ENCODE results near the gene PRELID2.
"Not testable (repeated sequence)": the region's sequence is repeated elsewhere in the genome, so short reads cannot be mapped to it uniquely, and the experiment has no call there.

PRELID2 gene

DNA sequence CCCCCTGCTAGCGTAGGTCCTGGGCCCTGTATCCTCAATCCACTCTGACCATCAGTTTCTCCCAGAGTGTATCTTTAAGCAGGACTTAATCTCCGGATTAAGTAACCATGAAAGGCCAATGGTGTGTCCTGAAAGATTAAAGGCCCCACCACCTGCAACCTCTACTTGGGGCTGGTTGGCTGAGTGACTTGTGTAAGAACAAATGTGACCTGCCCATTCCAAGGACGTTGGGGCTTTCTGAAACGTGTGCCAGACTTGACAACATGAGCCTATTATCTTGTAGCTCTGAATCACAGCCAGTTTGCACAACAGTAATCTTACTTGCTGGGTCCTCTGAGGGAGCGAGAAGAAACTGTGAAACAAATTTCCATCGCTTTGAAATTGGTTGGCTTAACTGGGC is 3.1 kb upstream of the PRELID2 start:
- DNase-seq = no peak

GRCh38 chr5:145836241-145836640 is 1.1 kb upstream of the PRELID2 start:
- DNase-seq = not testable (repeated sequence)

DNA sequence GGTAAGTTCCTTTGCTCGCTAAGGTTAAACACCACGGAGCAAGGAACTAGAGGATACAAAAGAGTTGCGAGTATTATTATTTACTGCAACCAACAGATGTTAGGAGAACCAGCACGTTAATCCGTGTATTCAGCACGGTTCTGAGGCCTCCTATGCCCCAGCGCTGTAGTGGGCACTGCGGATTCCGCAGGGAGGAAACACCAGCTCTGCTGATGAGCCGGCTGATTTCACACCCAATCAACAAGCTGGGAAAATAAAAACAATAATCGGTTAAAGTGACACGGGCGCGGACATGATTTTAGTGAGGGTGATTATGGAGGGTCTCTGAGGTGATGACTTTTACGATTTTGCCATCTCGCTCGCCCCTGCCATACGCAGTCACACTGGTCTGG is 702 bp upstream of the PRELID2 start:
- DNase-seq = no peak

GRCh38 chr5:145834554-145834916 is 607 bp downstream of the PRELID2 start:
- DNase-seq = no peak

DNA sequence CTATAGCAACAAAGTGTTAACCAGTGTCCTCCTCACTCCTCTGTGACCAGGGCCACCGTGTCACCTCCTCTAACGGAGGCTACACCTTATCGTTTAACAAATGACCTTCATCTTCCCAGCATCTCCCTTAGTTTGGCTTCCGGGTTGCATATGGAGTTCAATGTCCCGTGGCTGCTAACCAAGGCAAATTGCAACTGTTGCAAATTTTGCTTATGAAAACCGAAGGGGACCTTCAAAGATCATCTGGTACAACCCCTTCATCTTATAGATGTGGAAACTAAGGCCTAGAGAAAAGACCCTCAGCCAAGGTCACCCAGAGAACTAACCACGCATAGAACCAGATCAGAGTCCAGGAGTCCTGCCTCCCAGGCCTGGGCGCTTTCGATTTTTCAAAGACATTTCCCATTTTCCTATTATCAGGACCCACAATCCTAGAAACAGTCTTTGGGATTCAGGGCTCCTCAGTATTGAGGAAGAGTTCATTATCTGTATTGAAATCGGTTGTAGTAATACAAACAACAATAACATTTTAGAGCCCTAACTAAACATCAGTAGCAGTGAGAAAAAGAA is 1.4 kb downstream of the PRELID2 start:
- DNase-seq = no peak

- DNase-seq = no peak
These were observed 4.5 kb downstream of the PRELID2 start for GRCh38 chr5:145830594-145830993.

- no peak for DNase-seq
These were observed 5.3 kb downstream of the PRELID2 start for GRCh38 chr5:145829708-145830361.

DNA sequence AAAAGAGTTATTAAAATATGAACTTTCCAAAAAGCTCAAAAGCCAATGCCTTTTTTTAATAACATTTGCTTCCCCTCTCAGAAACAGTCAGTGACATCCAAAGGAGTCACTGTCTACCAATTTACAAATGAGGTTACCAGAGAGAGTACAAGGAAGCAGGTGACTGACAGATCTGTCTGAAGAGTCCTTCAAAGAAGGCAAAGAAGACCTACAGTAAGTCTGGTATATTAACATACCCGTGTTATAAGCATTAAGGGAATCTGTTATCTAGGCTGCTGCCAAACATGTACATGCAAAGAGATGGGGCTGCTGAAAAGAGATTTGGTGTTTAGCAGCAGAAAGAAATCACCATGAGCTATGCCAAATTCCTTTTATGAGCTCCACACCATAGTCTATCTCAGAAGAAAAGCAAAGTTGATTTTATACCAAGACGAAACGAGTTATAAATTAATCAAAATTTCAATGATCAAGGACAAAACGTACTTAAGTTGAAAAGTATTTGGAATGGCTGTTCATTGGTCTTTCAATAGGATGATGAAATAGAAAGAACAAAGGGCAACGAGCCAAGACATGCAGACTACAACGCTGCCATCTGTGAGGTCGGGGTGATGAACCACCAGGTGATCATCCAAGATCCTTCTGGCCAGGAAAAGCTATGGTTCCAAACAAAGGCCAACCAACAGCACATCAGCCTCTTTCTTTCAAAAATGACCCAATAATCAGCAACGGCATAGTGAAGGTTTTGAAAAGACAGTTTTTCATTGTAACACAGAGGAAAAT is 8.1 kb downstream of the PRELID2 start:
- no peak for DNase-seq

DNA sequence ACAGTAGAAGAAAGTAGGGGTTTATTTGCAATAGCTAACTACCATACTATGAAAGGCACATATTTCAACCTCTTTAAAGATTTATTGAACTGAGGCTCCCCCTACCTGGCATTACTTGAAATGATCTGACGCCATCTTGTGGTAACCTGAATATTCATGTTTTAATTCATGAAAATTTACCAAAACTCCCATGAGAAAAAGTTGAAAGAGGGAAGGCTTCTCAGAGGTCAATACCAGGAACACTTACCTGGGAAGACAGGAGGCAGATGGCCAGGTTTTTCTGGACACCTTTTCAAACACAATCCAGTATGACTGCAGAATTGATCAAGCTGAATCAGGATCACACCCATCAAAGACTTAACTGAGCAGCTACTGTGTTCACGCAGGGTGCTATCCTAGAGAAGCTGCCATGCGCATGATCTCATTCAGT is 9.4 kb downstream of the PRELID2 start:
- peak; percentile 15 for DNase-seq

DNA sequence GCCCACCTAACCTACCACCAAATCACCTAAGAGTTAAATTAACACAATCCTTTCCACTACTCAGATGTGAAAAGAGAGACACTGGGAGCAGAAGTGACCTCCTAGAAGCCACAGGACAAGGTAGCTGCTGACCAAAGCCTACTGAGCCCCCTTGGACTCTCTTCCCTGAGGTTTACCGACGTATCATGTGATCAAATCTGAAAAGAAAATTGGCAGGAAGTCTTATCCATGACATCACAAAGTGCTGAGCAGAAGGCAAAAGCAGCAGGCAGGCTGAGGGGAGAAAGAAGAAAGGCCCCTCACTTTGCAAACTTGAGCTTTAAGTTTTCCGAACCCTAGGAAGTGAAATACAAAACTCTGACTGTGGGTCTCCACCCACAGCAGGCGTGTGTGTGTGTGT is 11.1 kb downstream of the PRELID2 start:
- DNase-seq = no peak

- DNase-seq = no peak
These were observed 16.5 kb downstream of the PRELID2 start for GRCh38 chr5:145818604-145819003.

DNA sequence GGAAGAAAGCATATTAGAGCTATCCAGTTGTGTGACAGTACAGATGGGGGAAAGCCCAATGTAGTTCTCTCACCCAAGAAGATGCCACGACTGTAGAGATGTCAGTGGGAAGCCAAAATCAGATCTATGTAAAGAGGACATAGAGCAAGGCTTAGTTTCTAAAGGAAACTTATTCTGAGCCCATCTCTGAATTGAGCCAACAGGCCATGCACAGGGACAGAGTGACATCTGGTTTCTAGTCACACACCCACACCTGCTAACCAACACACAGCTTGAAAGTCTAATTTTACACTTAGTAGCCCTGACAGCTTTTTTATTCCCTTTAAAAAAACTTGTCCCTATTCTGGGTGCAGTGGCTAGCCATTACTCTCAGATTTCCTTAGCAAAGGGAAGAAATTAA is 22.3 kb downstream of the PRELID2 start:
- no peak for DNase-seq

DNA sequence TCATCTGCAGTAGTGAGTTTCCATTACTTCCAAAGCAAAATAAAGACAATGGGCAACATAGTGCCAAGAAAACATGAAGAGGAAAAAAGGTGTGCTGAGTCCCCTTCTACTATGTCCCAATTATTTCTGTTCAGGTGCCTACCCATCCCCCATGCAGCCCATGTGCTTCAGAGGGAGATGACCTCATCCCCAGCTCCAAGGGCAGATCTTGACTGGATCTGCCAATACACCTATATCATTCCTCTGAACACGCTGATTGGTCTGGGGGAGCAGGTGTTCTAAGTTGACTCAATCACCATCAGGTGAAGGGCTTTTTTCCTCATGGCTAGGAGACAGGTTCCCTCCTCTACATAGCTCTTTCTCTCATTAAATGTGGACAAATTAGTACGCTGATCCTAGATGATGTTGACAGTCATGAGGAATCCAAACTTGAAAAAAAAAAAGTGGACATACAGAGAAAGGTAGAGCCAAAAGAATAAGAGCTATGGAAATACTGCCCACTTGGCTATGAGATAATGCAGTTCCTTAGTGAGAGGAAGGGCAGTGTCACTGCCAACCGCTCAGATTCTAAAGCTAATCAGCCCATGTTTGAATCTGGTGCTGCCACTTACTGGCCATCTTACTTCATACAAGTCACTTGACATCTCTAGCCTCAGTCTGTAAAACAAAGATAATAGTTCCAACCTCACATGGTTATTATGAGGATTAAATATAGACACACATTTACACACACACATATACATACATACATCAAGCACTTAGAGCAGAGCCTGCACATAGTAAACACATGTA is 23.1 kb downstream of the PRELID2 start:
- DNase-seq = no peak

- no peak for DNase-seq
These were observed 28.2 kb downstream of the PRELID2 start for GRCh38 chr5:145806923-145807322.

GRCh38 chr5:145805819-145806218 is 29.3 kb downstream of the PRELID2 start:
- no peak for DNase-seq

- no peak for DNase-seq
These were observed 30.4 kb downstream of the PRELID2 start for GRCh38 chr5:145804701-145805100.

- DNase-seq = no peak
These were observed 31.8 kb downstream of the PRELID2 start for GRCh38 chr5:145803112-145804004.

DNA sequence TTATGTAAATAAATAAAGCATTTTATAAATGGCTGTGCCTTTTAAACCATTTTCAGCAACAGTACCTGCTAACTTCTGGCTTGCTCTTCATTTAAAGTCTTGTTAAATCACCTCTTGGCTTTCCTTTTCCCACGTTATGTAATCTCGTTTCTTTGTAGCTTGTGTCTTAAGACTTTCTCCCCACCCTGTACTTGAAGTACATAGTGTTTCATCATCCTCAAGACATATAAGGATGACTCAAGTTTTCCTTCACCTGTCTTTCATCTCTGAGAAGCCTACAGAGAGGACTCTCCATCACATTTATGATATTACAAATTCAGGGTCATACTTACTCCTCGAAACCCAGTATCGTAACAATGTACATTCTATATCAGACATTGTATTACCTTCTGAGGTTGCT is 33.9 kb downstream of the PRELID2 start:
- DNase-seq = no peak

- no peak for DNase-seq
These were observed 35.0 kb downstream of the PRELID2 start for GRCh38 chr5:145800181-145800580.

DNA sequence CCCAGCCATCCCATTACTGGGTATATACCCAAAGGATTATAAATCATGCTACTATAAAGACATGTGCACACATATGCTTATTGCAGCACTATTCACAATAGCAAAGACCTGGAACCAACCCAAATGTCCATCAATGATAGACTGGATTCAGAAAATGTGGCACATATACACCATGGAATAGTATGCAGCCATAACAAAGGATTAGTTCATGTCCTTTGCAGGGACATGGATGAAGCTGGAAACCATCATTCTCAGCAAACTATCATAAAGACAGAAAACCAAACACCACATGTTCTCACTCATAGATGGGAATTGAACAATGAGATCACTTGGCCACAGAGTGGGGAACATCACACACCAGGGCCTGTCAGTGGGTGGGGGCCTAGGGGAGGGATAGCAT is 36.6 kb downstream of the PRELID2 start:
- DNase-seq = not testable (repeated sequence)

GRCh38 chr5:145797336-145797735 is 37.8 kb downstream of the PRELID2 start:
- no peak for DNase-seq

- no peak for DNase-seq
These were observed 38.8 kb downstream of the PRELID2 start for GRCh38 chr5:145796318-145796717.
